A172 (cell line): ENCODE measurements around the gene GAB2. TPM values are rescaled to one million over a fixed set of nuclear protein-coding genes. Genes with fewer than 3 reads are reported as not detected.

Experiments used
- DNase-seq: peaks from one replicate; pipeline ENCODE4 v3.0.0-alpha.2; 2015; ENCODE audit warnings: low spot score
- total RNA-seq: library from RNA; depleted of rRNA; stranded (reverse); fragments of >200 nt; shearing (Covaris generic); gene quantifications from 2 replicates; pipeline ENCODE4 v1.2.3, GENCODE V29; 2014

Gene GAB2
- total RNA-seq, 1 experiment from 2014 or later, result 12.1 TPM

DNA sequence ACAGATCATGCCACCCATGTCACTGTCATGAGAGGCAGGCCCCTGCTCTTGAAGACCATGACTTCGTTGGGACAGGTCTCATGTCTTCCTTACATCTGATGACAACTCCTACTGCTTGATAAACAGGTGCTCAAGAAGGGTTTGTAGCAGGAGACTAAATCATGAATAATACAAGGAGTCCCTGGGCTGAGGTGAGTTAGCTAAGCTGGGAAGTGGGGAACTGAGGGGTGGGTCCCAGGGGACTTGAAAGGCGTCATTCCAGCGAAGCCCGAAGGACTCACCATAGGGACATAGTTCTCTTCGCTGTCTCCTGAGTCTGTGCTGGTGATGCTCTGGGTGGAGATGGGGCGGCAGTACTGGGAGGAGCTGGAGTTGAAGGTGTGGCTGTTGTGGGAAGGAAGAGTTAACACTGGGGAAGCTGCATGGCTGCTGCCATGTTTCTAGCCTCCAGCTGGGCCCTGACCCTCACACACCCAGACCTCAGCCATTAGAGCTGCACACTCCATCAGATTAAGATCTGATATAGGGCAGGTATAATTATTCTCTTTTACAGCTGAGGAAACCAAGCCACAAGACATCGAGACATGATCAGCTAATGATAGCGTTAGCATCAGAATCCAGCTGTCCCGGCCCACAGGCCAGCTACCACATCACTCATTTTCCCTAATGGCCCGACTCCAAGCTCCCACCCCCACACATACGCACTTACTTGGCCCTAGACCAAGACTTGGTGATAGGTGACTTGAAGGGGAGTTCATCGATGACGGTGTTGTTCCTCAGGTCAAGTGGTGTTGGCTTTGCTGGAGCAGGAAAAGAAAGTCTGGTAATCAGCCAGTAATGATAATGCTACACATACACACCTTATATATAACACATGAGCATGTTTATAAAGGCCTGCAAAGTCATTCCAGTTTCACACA is 196.0 kb downstream of the GAB2 start:
- DNase-seq, result no peak

DNA sequence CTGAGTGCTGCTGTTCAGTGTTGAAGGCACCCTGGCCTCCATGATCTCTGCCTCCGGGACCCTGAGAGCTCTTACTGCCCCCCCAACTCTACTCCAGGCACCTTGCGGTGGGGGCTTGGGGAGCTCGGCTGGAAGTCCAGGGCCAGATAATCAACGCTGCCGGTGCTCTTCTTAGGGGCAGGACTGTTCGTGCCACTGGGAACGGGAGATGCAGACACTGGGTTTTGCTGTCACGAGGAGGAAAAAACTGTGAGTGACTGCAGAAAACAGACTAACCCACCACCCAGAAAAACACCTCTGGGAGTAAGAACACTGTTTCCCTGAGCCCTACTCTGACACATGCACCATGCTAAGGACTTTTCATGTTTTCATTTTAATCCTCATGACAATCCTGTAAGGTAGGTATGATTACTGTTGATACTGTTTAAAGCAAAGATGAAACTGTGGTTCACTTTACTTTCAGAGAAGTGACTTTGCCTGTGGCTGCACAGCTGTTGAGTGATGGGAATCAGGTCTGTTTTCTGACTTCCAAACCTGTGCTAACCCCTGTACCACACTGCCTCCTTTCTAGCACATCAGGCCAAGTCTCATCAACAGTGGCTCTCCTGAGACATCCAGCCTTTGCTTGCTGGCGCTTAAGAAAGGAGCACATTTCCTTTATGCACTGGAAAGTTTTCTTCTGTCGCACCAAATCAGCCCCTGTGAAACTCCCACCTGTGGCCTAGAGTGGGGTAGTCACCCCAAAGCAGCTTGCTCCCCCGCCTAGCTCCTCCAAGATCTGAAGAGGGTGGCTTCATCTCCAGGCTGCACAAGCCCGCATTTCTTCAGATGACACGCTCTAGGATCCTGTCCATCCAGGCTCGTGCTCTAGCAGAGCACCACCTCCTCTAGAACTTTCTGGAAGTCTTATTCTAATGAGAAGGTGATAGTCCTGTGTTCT is 197.1 kb downstream of the GAB2 start:
- DNase-seq, result no peak

DNA sequence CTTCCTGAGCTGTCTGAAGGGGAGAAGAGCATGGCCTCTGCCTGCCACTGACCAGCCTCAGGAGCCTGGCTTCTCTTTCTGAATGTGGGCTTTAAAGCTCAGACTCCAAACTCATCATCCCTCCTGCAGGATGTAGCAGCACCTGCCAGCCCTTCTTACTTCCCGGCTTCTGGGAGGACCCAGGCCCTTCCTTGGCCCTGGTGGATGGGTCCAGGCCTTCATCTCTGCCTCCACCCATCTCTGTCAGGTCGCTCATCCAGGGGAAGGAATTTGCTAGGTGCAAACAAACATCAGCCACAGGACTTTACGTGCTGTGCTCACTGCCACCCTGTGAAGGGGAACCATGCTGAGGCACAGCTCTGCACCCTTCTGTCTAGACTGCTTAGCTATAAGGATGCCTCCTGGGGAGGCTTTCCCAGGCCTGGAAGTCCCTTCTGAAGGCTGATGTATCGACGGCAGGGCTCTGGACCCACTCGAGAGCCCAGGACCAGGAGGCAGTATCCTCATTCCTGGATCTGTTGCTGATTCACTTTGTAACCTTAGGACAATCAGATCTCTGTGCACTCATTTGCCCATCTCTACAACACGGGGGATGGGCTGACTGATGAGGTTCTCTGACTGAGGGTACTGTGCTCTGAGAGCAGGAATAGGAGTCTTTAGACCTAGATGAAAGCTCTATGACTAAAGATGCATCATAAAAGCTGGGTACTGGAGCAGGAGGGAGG is 198.0 kb downstream of the GAB2 start:
- DNase-seq, result no peak

DNA sequence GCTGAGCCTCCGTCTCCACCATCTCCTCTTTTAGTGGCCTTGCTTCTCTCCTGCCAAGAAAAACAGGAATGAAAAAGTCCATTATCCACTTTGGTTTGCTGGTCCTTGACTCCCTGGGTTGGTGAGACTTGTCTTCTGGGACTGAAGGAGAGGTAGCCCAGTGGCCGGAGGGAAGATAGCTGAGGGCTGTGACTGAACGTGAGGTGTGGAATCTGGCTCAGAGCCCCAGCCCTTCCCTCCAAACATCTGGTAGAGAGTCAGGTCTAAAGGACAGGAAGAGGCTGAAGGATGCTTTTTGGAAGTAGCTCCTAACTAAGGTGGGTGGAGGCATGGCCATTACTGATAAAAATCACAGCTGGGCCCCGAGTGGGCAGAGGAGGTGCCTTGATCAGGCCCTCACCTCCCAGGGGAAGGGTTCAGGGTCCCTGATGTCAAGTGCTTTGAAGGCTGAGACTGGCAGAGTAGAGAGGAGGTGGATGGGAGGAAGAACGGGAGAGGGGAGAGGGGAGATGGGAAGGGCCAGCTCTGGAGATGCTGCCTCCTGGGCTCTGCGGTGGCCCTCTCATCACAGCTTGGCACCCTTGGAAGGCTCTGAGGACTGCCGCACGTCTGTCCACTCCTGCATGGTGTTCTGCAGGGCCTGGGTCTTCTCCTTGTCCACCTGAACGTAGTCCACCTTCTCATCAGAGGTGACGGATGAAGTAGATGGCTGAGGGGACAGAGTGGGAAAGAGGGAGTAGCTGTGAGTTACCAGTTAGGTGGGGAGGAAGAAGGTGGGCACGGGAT is 198.7 kb downstream of the GAB2 start:
- DNase-seq, result no peak

DNA sequence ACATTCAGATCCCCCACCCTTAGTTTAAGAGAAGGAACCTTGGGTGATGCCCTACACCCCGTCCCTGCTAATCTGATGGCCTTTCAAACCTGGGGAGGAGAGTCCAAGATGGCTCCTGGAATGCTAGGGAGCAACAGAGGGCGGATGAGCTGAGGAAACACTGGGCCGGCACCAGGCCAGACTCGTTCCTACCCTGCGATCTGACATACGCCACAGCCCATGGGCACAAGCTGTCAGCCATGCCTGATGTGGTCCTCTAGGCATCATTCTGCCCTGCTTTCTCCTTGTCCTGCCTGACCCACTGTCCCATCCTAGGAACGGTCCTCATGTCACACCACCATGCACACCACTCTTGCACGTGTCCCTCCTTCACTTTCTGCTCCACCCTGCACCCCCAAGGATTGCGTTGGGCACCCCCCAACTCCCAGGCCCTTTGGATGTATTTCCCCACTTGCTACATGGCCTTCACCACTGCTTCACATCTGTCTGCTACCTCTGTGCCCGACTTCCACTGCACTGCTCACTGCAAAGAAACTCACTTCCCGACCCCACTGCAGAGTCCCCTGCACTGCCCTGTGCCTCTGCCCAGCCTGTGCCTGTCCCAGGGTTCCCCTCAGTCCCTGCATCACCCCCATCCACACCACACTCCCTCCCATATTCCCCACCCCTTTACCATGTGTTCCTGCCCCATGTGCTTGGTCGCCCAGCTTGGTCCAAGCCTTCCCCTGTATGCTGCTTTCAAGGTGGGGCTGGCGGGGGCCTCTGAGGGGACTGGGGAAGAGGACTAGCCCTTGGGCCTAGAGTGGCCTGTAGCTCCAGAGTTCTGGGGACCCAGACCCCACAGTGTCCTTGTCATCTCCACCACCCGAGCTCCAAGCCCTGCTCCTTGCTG is 199.7 kb downstream of the GAB2 start:
- DNase-seq, result no peak

DNA sequence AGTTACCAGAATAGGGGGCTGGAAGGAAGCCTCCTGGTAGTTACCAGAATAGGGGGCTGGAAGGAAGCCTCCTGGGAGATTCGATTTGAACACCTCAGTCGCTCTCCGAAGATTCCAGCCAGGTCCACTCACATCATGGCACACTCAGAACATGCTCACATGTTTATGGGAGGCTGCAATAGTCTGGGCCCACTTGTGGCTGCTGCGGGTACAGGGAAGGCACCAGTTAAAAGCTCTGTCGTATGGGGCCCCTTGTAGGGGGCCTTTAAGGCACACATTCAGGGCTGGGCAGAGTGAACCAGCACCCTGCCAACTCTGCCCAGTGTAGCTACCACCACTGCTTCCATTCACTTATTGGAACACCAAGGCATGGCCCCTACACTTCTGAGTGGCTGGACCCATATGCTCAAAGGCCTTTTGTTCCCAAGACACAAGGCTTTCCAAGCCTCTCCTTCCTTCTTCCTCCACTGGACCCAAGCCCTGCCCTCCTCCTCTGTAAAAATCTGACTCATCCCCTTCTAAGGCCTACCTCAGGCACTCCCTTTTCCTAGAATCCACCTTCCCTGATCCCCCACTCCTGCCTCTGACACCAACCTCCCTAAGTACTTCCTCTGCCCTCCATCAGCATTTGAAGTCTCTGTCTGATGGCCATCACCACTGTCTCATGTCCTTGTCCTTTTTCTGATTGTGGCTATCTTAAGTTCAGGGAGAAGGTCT is 200.9 kb downstream of the GAB2 start:
- DNase-seq, result peak; percentile 37

DNA sequence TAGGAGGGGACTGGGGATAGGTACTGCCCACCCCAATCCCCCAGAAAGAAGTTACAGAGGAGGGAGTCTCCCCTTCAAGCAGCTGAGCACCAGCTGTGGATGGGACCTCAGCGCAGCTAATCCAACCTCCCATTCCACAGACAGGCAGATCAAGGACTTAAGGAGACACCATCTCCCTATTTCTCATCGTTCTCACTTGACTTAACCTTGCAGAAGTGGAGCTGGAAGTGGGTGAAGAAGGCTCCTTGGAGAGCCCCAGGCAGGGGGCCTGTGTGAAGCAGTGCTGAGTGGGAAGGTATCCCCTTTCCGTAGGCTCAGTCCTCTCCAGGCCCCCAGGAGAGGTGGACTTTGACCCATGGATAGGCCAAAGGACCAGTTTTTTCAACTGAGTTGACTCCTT is 201.6 kb downstream of the GAB2 start:
- DNase-seq, result no peak

DNA sequence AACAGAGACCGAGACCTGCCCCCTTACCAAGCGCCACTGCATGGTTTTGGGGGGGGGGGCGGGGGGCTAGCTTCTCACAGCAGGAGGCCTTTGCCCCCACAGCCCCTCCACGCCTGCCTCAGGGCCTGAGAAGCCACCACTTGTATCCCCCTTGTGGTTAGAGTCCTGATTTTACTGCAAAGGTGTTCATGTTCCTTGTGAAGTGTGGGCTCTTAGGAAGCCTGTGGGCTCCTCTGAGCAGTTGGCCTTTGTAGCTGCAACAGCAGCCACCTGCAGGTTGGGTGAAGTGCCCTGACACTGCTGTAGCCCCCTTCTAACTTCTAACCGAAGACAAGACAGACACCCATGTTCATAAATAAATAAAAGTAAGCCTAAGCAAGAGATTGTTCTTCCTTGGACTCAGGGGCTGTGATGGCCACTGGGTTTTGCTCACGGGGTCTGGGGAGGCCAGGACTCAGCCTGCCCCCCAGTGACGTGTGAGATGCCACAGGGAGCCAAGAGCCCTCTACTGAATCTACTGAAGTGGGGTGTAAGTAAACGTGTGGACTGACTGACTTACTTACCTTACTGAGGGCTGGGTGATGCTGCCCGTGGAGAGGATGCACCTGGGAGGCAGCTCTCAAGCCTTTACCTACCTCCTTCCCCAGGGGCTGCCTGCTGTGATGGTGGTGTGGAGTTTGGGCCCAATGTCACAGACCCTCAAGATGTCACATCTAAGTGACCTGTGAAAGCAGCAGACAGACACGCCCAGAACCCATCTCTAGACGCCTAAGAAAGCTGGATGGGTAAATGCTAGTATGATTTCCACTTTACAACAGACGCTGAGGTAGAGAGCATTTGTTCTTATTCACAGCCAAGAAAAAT is 203.1 kb downstream of the GAB2 start:
- DNase-seq, result no peak

DNA sequence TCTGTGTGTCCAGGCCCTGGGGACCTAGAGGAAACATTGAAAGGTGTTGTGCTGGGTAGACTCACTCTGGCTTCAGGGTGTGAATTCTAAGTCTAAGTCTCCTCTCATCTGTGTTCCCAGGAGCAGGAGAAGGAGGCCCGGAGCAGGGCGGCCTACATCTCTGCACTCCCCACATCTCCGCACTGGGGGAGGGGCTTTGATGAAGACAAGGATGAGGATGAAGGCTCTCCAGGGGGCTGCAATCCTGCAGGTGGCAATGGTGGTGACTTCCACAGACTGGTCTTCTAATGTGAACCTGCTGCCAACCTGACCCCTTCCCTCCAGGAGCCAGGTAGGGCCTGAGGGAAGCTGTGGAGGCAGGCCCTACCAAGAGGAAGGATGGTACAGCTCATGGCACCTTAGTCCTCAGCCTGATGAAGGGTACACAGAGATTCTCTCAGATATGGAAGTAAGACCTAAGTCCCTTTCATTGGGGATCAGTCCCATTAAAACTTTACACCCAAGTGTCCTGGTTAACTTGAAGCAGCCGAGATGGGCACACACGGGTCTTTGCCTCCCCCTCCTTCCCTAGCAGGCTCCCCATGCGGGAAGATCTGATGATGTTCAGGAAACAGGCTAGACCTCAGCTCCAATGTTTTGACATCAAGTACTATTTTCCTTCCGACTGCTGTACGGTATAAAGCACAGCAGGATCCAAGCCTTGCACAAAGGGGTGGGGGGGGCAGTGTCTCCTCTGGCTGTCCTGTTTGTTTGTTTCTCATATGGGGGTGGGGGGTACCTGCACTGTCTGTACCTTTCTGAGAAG is 203.9 kb downstream of the GAB2 start:
- no peak for DNase-seq

DNA sequence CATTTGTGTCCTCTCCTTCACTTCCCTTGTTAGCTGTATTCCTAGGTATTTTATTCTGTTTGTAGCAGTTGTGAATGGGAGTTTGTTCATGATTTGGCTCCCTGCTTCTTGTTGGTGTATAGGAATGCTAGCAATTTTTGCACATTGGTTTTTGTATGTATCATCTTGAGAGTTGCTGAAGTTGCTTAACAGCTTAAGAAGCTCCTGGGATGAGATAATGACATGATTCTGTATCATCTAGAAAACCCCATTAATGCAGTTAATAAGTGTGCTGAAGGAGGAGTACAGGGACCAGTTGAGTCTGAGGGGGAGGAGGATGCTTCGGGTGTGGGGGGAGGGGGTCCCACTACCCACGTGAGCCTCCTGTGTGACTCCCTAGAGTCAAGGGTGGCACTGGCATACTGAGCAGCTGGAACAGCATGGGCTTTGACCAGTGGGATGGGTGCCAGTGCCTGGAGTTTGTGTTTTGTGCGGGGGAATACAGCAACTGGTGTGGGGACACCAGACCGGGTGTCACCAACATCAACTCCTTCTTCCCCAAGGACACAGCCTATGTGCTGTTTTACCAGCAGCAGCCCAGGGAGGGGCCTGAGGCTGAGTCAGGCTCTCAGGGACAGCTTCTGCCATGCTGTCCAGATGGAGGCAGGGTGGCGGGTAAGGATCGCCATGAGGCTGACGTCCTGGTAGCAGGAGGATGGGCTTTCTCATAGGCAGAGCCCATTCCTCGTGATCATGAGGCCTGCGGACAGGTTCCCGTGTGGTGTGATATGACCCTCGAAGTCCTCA is 204.8 kb downstream of the GAB2 start:
- DNase-seq, result no peak

DNA sequence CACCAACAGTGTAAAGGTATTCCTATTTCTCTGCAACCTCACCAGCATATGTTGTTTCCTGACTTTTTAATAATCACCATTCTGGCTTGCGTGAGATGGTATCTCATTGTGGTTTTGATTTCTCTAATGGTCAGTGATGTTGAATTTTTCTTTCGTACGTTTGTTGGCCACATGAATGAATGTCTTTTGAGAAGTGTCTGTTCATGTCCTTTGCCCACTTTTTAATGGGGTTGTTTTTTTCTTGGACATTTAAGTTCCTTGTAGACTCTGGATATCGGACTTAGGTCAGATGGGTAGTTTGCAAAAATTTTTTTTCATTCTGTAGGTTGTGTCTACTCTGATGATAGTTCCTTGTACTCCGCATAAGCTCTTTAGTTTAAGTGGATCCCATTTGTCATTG is 206.1 kb downstream of the GAB2 start:
- no peak for DNase-seq

DNA sequence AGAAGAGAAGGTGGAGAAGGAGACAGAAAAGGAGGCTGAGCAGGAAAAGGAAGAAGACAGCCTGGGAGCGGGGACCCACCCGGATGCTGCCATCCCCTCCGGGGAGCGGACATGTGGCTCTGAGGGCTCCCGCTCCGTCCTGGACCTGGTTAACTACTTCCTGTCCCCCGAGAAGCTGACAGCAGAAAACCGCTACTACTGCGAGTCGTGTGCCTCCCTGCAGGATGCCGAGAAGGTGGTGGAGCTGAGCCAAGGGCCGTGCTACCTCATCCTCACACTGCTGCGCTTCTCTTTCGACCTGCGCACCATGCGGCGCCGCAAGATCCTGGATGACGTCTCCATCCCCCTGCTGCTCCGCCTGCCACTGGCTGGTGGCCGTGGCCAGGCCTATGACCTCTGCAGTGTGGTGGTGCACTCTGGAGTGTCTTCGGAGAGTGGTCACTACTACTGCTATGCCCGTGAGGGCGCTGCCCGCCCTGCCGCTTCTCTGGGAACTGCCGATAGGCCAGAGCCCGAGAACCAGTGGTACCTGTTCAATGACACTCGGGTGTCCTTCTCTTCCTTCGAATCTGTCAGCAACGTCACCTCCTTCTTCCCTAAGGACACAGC is 207.5 kb downstream of the GAB2 start:
- DNase-seq, result no peak

DNA sequence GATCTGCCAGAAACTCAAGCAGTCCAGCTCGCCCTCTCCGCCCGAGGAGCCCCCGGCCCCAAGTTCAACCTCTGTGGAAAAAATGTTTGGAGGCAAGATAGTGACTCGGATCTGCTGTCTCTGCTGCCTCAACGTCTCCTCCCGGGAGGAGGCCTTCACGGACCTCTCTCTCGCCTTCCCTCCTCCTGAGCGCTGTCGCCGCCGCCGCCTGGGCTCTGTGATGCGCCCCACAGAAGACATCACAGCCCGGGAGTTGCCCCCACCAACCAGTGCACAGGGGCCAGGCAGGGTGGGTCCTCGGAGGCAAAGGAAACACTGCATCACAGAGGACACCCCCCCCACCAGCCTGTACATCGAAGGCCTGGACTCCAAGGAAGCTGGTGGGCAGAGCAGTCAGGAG is 208.1 kb downstream of the GAB2 start:
- no peak for DNase-seq

DNA sequence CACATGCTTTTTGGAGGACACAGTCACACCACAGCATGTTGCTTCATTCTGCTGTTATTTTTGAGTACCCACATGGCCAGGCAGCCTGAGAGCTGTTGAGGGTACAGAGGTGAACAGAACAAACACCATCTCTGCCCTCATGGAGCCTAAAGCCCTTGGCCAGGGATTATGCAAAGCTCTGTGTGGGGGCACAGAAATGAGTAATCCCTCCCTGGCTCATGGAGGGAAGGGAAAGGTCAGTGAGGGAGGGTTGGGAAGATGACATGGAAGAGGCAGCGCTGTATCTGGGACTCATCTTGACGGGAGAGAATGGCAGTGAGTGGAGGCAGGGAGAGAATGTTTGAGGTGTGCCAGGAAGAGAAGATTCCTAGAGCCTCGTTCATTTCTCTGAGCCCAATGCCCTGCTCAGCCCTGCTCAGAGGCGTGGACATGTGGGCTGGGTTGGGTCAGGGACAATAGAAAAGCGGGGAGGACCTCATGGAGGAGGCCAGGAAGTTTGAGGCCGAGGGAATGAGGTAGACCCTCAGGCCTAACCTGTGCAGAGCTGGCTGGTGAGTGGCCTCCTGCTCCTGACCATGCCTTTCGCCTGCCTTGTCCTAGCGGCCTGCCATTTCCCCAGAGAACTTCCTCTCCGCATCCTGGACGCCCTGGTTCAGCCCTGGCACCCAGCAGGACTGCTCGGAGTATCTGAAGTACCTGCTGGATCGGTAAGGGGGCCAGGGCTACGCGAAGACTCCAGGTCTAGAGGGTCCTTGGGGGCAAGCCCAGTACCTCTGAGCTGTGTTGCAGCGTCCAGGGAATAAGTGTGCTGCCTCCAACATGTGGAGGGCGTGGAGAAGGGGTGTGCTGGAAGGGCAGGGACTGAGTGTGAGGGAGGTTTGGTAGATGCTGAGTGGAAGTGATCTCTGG is 209.1 kb downstream of the GAB2 start:
- DNase-seq, result no peak

DNA sequence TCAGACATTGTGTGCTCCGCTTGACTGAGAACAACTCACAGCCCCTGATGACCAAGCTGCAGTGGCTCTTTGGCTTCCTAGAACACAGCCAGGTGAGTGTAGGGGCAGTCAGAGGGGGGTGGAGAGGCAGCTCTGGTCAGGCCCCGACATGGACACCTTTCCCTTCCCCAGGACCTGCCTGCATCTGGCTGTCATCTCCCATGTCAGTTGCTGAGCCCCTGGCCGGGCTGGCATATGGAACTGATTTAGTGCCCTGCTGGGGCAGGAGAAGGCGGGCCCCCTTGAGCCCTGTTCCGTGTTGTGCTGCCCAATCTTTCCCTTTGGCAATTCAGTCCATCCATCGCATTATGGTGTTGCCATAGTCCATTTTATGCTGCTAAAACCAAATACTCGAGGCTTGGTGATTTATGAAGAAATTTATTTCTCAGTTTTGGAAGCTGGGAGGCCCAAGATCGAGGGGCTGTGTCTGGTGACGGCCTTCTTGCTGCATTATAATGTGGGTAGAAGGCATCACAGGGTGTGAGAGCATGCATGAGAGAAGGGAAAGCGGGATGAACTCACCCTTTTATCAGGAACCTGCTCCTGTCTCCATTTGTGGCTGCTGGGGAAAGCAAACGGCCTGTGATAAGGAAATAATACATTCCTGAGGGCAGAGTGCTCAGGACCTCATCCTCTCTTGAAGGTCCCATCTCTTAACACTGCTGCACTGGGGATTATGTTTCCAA is 209.9 kb downstream of the GAB2 start:
- no peak for DNase-seq
